Stimulated activated CD8-positive, alpha-beta memory T cell treated with anti-CD3 and anti-CD28 coated beads, Interleukin-2, amount 100 ng/mL, for 48 hours (primary cell): ENCODE data around the gene GATC.
"Not testable (repeated sequence)": the region's sequence is repeated elsewhere in the genome, so short reads cannot be mapped to it uniquely, and the experiment has no call there.

Source experiments
- DNase-seq, 2 donors: peaks; one replicate each; pipeline ENCODE4 v3.0.0-alpha.2; 2020; ENCODE audit warnings: low read depth in 2 of 2

GATC gene

GRCh38 chr12:120470150-120470784 lies 24.0 kb downstream of the GATC start:
- DNase-seq, result peak in 1 of 2 donors; percentile 6

- no peak for DNase-seq
Measured at GRCh38 chr12:120472521-120472920, 26.3 kb downstream of the GATC start.

- no peak for DNase-seq
Measured at GRCh38 chr12:120473807-120474615, 27.8 kb downstream of the GATC start.

- DNase-seq, result no peak
Measured at GRCh38 chr12:120474616-120474960, 28.3 kb downstream of the GATC start.

GRCh38 chr12:120475643-120476042 lies 29.4 kb downstream of the GATC start:
- no peak for DNase-seq

- no peak for DNase-seq
Measured at GRCh38 chr12:120479458-120479857, 33.2 kb downstream of the GATC start.

- DNase-seq, result no peak
Measured at GRCh38 chr12:120480211-120480610, 34.0 kb downstream of the GATC start.

GRCh38 chr12:120481022-120481767 lies 35.0 kb downstream of the GATC start:
- DNase-seq, result no peak

- DNase-seq, result no peak
Measured at GRCh38 chr12:120483621-120484020, 37.4 kb downstream of the GATC start.

GRCh38 chr12:120485961-120486881 lies 40.0 kb downstream of the GATC start:
- DNase-seq, result no peak

- not testable (repeated sequence) for DNase-seq
Measured at GRCh38 chr12:120487552-120487951, 41.3 kb downstream of the GATC start.

- no peak for DNase-seq
Measured at GRCh38 chr12:120488057-120488640, 41.9 kb downstream of the GATC start.

- no peak for DNase-seq
Measured at GRCh38 chr12:120489018-120489417, 42.8 kb downstream of the GATC start.

GRCh38 chr12:120490325-120490724 lies 44.1 kb downstream of the GATC start:
- DNase-seq, result no peak

GRCh38 chr12:120490833-120491512 lies 44.7 kb downstream of the GATC start:
- DNase-seq, result no peak

GRCh38 chr12:120495186-120495730 lies 49.0 kb downstream of the GATC start:
- no peak for DNase-seq

- peak; percentile 97 to 98 for DNase-seq
Measured at GRCh38 chr12:120495731-120496412, 49.6 kb downstream of the GATC start, which contains the start of gene DYNLL1. TSS of gene DYNLL1 (plus strand) at chr12:120496113. CDS start at chr12:120496422, 309 bp downstream.

- DNase-seq, result peak; percentile 22 to 34
Measured at GRCh38 chr12:120496413-120497340, 50.4 kb downstream of the GATC start.
